K562 (cell line): ENCODE data around the gene NRN1L. TPM values are rescaled to one million over a fixed set of nuclear protein-coding genes. Genes with fewer than 3 reads are reported as not detected.
"Not testable (repeated sequence)": the region's sequence is repeated elsewhere in the genome, so short reads cannot be mapped to it uniquely, and the experiment has no call there.

ENCODE experiments used
- ATAC-seq: fragments of 200-7000 bp; cut with Tn5 transposase; 3 replicates; pipeline ENCODE4 v1.9.1; 2020; ENCODE audit warnings: moderate library complexity
- BruUV-seq: library from RNA; stranded (reverse); fragments of 400-500 nt; replicated peaks from 2 replicates; lab custom pipeline; 2021; lab: Mats Ljungman, UMichigan
- CTCF ChIA-PET: fragments of 300-600 bp; formaldehyde crosslinking; extraction: SDS; loops from one replicate; lab custom pipeline; 2021; ENCODE audit warnings: low intra/inter-chr PET ratio; lab: Yijun Ruan, JAX
- POLR2A ChIA-PET: fragments of 300-600, 350-650 bp; sonication (Branson Sonifier 250); formaldehyde crosslinking; extraction: SDS; loops from one replicate; lab custom pipeline; 2021; ENCODE audit warnings: antibody characterized with exemption, inconsistent platforms; lab: Yijun Ruan, JAX
- DNase-seq, 4 experiments: peaks; one replicate each; pipeline versions ENCODE4 v3.0.0 to v3.0.0-alpha.2; 2011 to 2018; ENCODE audit warnings: low spot score in 3 of 4, mixed read lengths in 3 of 4; ENCODE audit errors: extremely low read depth in 1 of 4
- FAIRE-seq: peaks from 2 replicates; lab custom pipeline; 2011; peaks lifted over from hg19 to GRCh38; lab: Jason Lieb, UNC
- H2AFZ ChIP-seq: 2 replicates; pipeline ENCODE4 v1.6.0; 2011; ENCODE audit warnings: low read depth, low read length, control low read depth, inconsistent platforms
- H3K27ac ChIP-seq: fragments of 200-600 bp; 3 replicates; pipeline ENCODE4 v1.8.0; 2011; ENCODE audit warnings: low read depth, mild to moderate bottlenecking, control low read depth, inconsistent platforms, low read length, moderate library complexity, mixed read lengths; ENCODE audit errors: extremely low read depth
- H3K27me3 ChIP-seq, 2 experiments: fragments of 300-600 bp in 1 of 2; 2 replicates in 1 of 2; 3 replicates in 1 of 2; pipeline versions ENCODE4 v1.6.0 to v1.8.0; 2011; ENCODE audit warnings: inconsistent platforms in 2 of 2, low read length in 2 of 2, mild to moderate bottlenecking in 1 of 2, mixed read lengths in 1 of 2, moderate library complexity in 1 of 2; ENCODE audit not compliant: control insufficient read depth in 2 of 2, insufficient read depth in 2 of 2
- H3K36me3 ChIP-seq: fragments of 300-600 bp; 3 replicates; pipeline ENCODE4 v1.8.0; 2011; ENCODE audit warnings: mild to moderate bottlenecking, low read length, inconsistent platforms; ENCODE audit not compliant: control insufficient read depth, insufficient read depth
- H3K4me1 ChIP-seq, 2 experiments: fragments of 200-600 bp in 1 of 2; replicated peaks in 1 of 2; 2 replicates in 1 of 2; 3 replicates in 1 of 2; pipeline versions ENCODE4 v1.5.1 to v1.8.0; 2011; ENCODE audit warnings: inconsistent platforms in 2 of 2, low read length in 2 of 2, mild to moderate bottlenecking in 1 of 2, mixed read lengths in 1 of 2, moderate library complexity in 1 of 2; ENCODE audit not compliant: control insufficient read depth in 2 of 2, insufficient read depth in 2 of 2
- H3K4me2 ChIP-seq: 2 replicates; pipeline ENCODE4 v1.6.1; 2011; ENCODE audit warnings: low read length, control low read depth, inconsistent platforms, mixed read lengths; ENCODE audit not compliant: insufficient read depth
- H3K4me3 ChIP-seq: fragments of 200-600 bp; sonication (generic), shearing (Covaris generic); 2 replicates; pipeline ENCODE4 v1.5.1; 2016; ENCODE audit warnings: control low read depth, inconsistent platforms
- H3K79me2 ChIP-seq: fragments of 200-600 bp; 3 replicates; pipeline ENCODE4 v1.8.0; 2011; ENCODE audit warnings: low read length, inconsistent platforms; ENCODE audit not compliant: control insufficient read depth, insufficient read depth
- H3K9ac ChIP-seq, 2 experiments: 2 replicates each; pipeline versions ENCODE4 v1.6.0 to v1.6.1; 2011; ENCODE audit warnings: low read depth in 2 of 2, low read length in 2 of 2, control low read depth in 1 of 2, inconsistent platforms in 1 of 2, mild to moderate bottlenecking in 1 of 2, mixed read lengths in 1 of 2; ENCODE audit not compliant: insufficient read depth in 1 of 2
- H3K9me1 ChIP-seq: one replicate; pipeline ENCODE4 v1.6.0; 2011; ENCODE audit warnings: inconsistent platforms, mild to moderate bottlenecking, low read length, moderate library complexity; ENCODE audit not compliant: control insufficient read depth, insufficient read depth
- H3K9me3 ChIP-seq: replicated peaks from 2 replicates; pipeline ENCODE4 v1.5.1; 2011; ENCODE audit warnings: low read depth, low read length, inconsistent platforms; ENCODE audit not compliant: control insufficient read depth, insufficient read depth
- H4K20me1 ChIP-seq: replicated peaks from 2 replicates; pipeline ENCODE4 v1.6.1; 2011; ENCODE audit warnings: low read length, inconsistent platforms, mixed read lengths; ENCODE audit not compliant: control insufficient read depth, insufficient read depth
- ATF7 ChIP-seq: fragments of 450-650 bp; IDR thresholded peaks from 2 replicates; pipeline ENCODE4 v1.7.1; 2014; ENCODE audit warnings: mild to moderate bottlenecking, moderate library complexity
- BRD4 ChIP-seq: fragments of 200-600 bp; sonication (generic); IDR thresholded peaks from 2 replicates; pipeline ENCODE4 v1.6.1; 2017; ENCODE audit warnings: inconsistent platforms
- CXXC5 ChIP-seq: fragments of 250-450 bp; sonication (Bioruptor Pico); IDR thresholded peaks from 2 replicates; pipeline ENCODE4 v1.8.0; 2022; ENCODE audit warnings: inconsistent platforms, mild to moderate bottlenecking, moderate library complexity
- HDAC1 ChIP-seq, 2 experiments: fragments of 450-650 bp; IDR thresholded peaks; 2 replicates each; pipeline ENCODE4 v1.6.1; 2016 to 2017; ENCODE audit warnings: inconsistent platforms in 1 of 2, mild to moderate bottlenecking in 1 of 2, moderate library complexity in 1 of 2
- NFIC ChIP-seq: fragments of 450-650 bp; IDR thresholded peaks from 2 replicates; pipeline ENCODE4 v1.6.1; 2017; ENCODE audit warnings: mild to moderate bottlenecking, inconsistent platforms
- PHF21A ChIP-seq: fragments of 450-650 bp; IDR thresholded peaks from 2 replicates; pipeline ENCODE4 v1.6.1; 2017; ENCODE audit warnings: low read depth, borderline replicate concordance
- WGBS: fragments of 100-300 bp; shearing (Covaris generic); methylation state at CpG from one replicate; pipeline ENCODE4 v1.1.6; 2016; ENCODE audit warnings: low coverage, mixed read lengths; ENCODE audit not compliant: insufficient coverage; ENCODE audit errors: missing lambda C conversion rate; 5-methylcytosine and 5-hydroxymethylcytosine counted together
- in situ Hi-C: fragments of 300-500 bp; cut with MboI; formaldehyde crosslinking; loops from 4 replicates; pipeline ENCODE4 v1.15.0; 2018; ENCODE audit warnings: inconsistent platforms, mixed read lengths
- intact Hi-C: fragments of 100-400 bp; cut with micrococcal nuclease; formaldehyde crosslinking; loops from 2 replicates; pipeline ENCODE4 v1.14.2; 2022
- polyA plus RNA-seq, 8 experiments: library from polyadenylated mRNA; depleted of rRNA in 4 of 8; stranded (reverse) in 5 of 8; unstranded in 3 of 8; fragments of >200 nt; fragmentation: Nextera tagmentation in 2 of 8; fragmentation: Illumina TruSeq in 1 of 8; extraction: Ambion mirVana in 2 of 8; extraction: Trizol in 1 of 8; gene quantifications; 2 replicates each; pipeline versions ENCODE4 v1.2.1 to v1.2.3, GENCODE V29; 2011 to 2014; ENCODE audit warnings: inconsistent platforms in 1 of 8, missing spikeins in 1 of 8
- total RNA-seq, 7 experiments: library from RNA; depleted of rRNA in 6 of 7; stranded (reverse); fragments of >200 nt in 6 of 7; fragmentation: Illumina TruSeq in 2 of 7; extraction: Trizol in 2 of 7; gene quantifications; 2 replicates each; pipeline versions ENCODE4 v1.2.1 to v1.2.3, GENCODE V29; 2011 to 2021; ENCODE audit warnings: low replicate concordance in 1 of 7
- TF ChIP-seq, protein P1 (sequence below), 2 experiments: IDR thresholded peaks; 2 replicates each; pipeline ENCODE4 v1.6.1; 2011; ENCODE audit warnings: borderline replicate concordance in 1 of 2, control low read depth in 1 of 2, low read depth in 1 of 2, low read length in 1 of 2, mild to moderate bottlenecking in 1 of 2, mixed read lengths in 1 of 2, moderate library complexity in 1 of 2; ENCODE audit not compliant: insufficient read depth in 1 of 2, insufficient read length in 1 of 2, poor library complexity in 1 of 2, severe bottlenecking in 1 of 2; ENCODE audit errors: extremely low read depth in 1 of 2
- TF ChIP-seq, protein P2 (sequence below), 2 experiments: fragments of 450-650 bp in 1 of 2; sonication (generic) in 1 of 2; formaldehyde crosslinking in 1 of 2; IDR thresholded peaks in 1 of 2; conservative IDR thresholded peaks in 1 of 2; 2 replicates each; pipeline versions ENCODE4 v1.6.1 to v1.8.1; 2016 to 2023; ENCODE audit warnings: mild to moderate bottlenecking in 2 of 2, moderate library complexity in 2 of 2, inconsistent platforms in 1 of 2, missing genetic modification reagents in 1 of 2

NRN1L gene
- total and polyA plus RNA-seq, 9 of the 15 experiments (the other 6 are each of a cell fraction or from before 2014, with no cell fraction given): 0.22 to 0.86 (median 0.61) TPM; not detected in 5

GRCh38 chr16:67884684-67885083, at the start of gene NRN1L (continued):
- peak in 1 of 2 experiments; percentile 51; a peak in 1 of 4 replicates for TF ChIP-seq HDAC1 (IDR thresholded peaks at IDR 0.05)
- no peak for TF ChIP-seq PHF21A
- no peak for TF ChIP-seq BRD4
- 0 out of 2 replicates have a peak, but pooled peaks have one; percentile 24 for TF ChIP-seq ATF7
- no peak for TF ChIP-seq CXXC5 (CRISPR knock-in tag)
- TF ChIP-seq, protein P1, sequence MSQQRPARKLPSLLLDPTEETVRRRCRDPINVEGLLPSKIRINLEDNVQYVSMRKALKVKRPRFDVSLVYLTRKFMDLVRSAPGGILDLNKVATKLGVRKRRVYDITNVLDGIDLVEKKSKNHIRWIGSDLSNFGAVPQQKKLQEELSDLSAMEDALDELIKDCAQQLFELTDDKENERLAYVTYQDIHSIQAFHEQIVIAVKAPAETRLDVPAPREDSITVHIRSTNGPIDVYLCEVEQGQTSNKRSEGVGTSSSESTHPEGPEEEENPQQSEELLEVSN (IDR thresholded peaks at IDR 0.05; ENCODE audit: borderline replicate concordance in 1 of 2, extremely low read depth in 1 of 2, insufficient read depth in 1 of 2, insufficient read length in 1 of 2, low read depth in 1 of 2, low read length in 1 of 2, poor library complexity in 1 of 2, severe bottlenecking in 1 of 2): peak; percentile 59 to 78

DNA sequence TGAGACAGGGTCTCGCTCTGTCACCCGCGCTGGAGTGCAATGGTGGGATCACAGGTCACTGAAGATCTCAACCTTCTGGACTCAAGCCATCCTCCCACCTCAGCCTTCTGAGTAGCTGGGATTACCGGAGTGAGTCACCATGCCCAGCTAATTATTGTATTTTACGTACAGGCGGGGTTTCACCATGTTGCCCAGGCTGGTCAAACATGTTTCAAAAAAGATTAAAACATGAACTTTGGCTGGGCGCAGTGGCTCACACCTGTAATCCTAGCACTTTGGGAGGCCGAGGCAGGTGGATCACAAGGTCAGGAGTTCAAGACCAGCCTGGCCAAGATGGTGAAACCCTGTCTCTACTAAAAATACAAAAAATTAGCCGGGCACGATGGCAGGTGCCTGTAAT, 47.5 kb upstream of the NRN1L start:
- H2AFZ ChIP-seq, FAIRE-seq, H3K9ac ChIP-seq, CTCF ChIA-PET, H3K27me3 ChIP-seq, H4K20me1 ChIP-seq, DNase-seq, ATAC-seq, BruUV-seq, H3K36me3 ChIP-seq, H3K4me2 ChIP-seq, H3K9me1 ChIP-seq, H3K9me3 ChIP-seq, in situ Hi-C loops, H3K4me3 ChIP-seq, H3K27ac ChIP-seq, intact Hi-C loops: not testable (repeated sequence)
- H3K79me2 ChIP-seq: peaks cover 14% of the 10 kb centered on the region
- POLR2A ChIA-PET: interaction anchor here (0.7 kb wide), 1 partner anchor 20 kb away, joined by 3 read pairs; no protein-coding TSS in a partner anchor
- H3K4me1 ChIP-seq: peaks cover 17 to 30% of the 10 kb centered on the region in 2 experiments; a peak in 4 of 5 replicates
- WGBS: 72% methylated on average over 10 of the region's 10 CpGs
- TF ChIP-seq, protein P2, sequence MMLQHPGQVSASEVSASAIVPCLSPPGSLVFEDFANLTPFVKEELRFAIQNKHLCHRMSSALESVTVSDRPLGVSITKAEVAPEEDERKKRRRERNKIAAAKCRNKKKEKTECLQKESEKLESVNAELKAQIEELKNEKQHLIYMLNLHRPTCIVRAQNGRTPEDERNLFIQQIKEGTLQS (IDR thresholded peaks at IDR 0.05): 0 out of 2 replicates have a peak, but pooled peaks have one; percentile 11
- TF ChIP-seq, protein P2 (CRISPR knock-in tag; conservative IDR thresholded peaks at IDR 0.05): not testable (repeated sequence)
- peak; percentile 7; the same call in 1 of the 2 replicates for TF ChIP-seq NFIC
